Colonic mucosa (tissue), 4 donors: ENCODE measurements around the gene GATB. TPM values are rescaled to one million over a fixed set of nuclear protein-coding genes. Genes with fewer than 3 reads are reported as not detected.

Source experiments
- DNase-seq: peaks from one replicate; pipeline ENCODE4 v3.0.0-alpha.2; 2020
- H3K27ac ChIP-seq: fragments of 200-600 bp; one replicate; pipeline ENCODE4 v1.8.0; 2021
- H3K27me3 ChIP-seq: fragments of 200-600 bp; one replicate; pipeline ENCODE4 v1.8.0; 2021
- H3K36me3 ChIP-seq: fragments of 200-600 bp; one replicate; pipeline ENCODE4 v1.8.0; 2021
- H3K4me1 ChIP-seq: fragments of 200-600 bp; one replicate; pipeline ENCODE4 v1.8.0; 2021; ENCODE audit warnings: mild to moderate bottlenecking
- H3K4me3 ChIP-seq: fragments of 200-600 bp; one replicate; pipeline ENCODE4 v1.8.0; 2021
- H3K9ac ChIP-seq, 2 donors: one replicate each; pipeline ENCODE4 v1.7.0; 2013; ENCODE audit warnings: control low read depth in 2 of 2, low read depth in 2 of 2, low read length in 2 of 2
- H3K9me3 ChIP-seq: fragments of 200-600 bp; one replicate; pipeline ENCODE4 v1.8.0; 2021
- intact Hi-C: fragments of 100-400 bp; cut with DNase I; formaldehyde crosslinking; loops from one replicate; pipeline ENCODE4 v1.14.1; 2022
- total RNA-seq, 2 donors: library from RNA; stranded (reverse); fragmentation: NEBNext Ultra II Directional in 1 of 2; extraction: Animal tissue kit (Norgen Biotek cat#: 25700) in 1 of 2; gene quantifications; one replicate each; pipeline ENCODE4 v1.2.1, GENCODE V29; 2021
- TF ChIP-seq, protein P1 (sequence below): fragments of 200-600 bp; IDR thresholded peaks from one replicate; pipeline ENCODE4 v1.8.0; 2022; ENCODE audit warnings: antibody characterized with exemption, mild to moderate bottlenecking
- donor health status: healthy.
- donor health status: DM: no; HTN: no; CAD: no.
- donor health status: DM: no; HTN: no; CAD: no.

Gene GATB
- total RNA-seq, 2 donors from 2014 or later, result 20.9 to 22.9 TPM

DNA sequence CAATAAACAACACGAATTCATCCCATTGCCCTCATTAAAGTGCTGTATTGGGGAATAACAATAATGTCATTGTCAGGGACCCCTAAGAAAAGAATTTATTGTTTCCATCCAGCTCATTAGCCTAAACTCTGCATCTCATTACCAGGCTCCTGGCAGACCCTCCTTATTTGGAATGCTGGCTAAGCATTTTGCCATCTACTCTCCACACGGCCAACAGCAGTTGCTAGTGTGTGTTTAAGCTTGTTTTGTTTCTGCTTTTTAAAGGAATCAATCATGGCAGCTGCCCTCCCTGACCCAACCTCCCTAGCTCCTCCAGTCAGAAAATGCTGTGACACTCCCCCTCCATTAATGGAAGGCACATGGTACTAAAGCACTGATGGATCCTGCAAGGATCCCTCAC, 43.5 kb downstream of the GATB start:
- Histone ChIP-seq H3K4me3 (no peak overlapping the region), H3K9me3 (no peaks in the 10 kb centered on the region), H3K4me1 (no peaks in the 10 kb centered on the region), H3K36me3 (no peaks in the 10 kb centered on the region), H3K9ac (no peak overlapping the region), H3K27me3 (no peaks in the 10 kb centered on the region), H3K27ac (no peak overlapping the region)
- DNase-seq, result no peak
- intact Hi-C loops, result no loop called here
- TF ChIP-seq, protein P1, sequence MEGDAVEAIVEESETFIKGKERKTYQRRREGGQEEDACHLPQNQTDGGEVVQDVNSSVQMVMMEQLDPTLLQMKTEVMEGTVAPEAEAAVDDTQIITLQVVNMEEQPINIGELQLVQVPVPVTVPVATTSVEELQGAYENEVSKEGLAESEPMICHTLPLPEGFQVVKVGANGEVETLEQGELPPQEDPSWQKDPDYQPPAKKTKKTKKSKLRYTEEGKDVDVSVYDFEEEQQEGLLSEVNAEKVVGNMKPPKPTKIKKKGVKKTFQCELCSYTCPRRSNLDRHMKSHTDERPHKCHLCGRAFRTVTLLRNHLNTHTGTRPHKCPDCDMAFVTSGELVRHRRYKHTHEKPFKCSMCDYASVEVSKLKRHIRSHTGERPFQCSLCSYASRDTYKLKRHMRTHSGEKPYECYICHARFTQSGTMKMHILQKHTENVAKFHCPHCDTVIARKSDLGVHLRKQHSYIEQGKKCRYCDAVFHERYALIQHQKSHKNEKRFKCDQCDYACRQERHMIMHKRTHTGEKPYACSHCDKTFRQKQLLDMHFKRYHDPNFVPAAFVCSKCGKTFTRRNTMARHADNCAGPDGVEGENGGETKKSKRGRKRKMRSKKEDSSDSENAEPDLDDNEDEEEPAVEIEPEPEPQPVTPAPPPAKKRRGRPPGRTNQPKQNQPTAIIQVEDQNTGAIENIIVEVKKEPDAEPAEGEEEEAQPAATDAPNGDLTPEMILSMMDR, result no peak

DNA sequence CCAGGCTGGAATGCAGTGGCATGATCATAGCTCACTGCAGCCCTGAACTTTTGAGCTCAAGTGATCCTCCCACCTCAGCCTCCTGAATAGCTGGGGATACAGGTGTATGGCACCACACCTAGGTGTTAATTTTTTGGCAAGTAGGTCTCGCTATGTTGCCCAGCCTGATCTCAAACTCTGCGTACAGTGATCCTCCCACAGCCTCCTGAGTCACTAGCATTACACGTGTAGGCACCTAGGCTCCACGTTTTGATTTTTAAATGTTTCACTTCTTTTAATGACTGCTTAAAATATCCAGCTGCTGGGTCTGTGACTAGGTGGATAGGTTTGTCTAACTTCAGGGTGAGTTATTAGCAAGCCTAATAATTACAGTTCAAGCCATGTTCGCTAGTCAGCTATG, 44.5 kb downstream of the GATB start:
- Histone ChIP-seq H3K27me3 (no peaks in the 10 kb centered on the region), H3K4me3 (no peak overlapping the region), H3K36me3 (no peaks in the 10 kb centered on the region), H3K9ac (no peak overlapping the region), H3K27ac (no peak overlapping the region), H3K4me1 (no peaks in the 10 kb centered on the region), H3K9me3 (no peaks in the 10 kb centered on the region)
- intact Hi-C loops, result no loop called here
- DNase-seq, result no peak
- TF ChIP-seq, protein P1, result no peak

DNA sequence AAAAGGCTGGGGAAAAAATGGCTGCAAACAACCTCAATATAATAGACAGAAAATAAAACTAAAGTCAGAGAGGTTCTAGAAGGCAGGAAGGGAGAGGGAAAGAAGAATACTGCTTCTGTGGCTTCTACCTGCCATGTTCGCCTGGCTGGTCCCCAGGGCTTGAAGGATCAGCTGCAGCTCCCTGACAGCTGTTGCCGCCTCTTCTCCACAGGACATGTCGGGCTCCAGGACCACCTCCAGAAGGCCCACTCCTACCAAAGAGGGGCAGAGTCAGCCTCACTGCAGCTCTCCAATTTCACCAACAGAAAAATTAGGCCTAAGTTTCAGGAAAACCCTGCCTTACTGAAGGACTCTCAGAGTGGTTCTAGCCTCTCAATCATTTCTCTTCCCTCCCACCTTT, 44.9 kb downstream of the GATB start:
- Histone ChIP-seq H3K4me3 (no peak overlapping the region), H3K27ac (no peak overlapping the region), H3K27me3 (no peaks in the 10 kb centered on the region), H3K9me3 (no peaks in the 10 kb centered on the region), H3K9ac (no peak overlapping the region), H3K4me1 (no peaks in the 10 kb centered on the region), H3K36me3 (no peaks in the 10 kb centered on the region)
- no peak for DNase-seq
- intact Hi-C loops, result no loop called here
- TF ChIP-seq, protein P1, result no peak

DNA sequence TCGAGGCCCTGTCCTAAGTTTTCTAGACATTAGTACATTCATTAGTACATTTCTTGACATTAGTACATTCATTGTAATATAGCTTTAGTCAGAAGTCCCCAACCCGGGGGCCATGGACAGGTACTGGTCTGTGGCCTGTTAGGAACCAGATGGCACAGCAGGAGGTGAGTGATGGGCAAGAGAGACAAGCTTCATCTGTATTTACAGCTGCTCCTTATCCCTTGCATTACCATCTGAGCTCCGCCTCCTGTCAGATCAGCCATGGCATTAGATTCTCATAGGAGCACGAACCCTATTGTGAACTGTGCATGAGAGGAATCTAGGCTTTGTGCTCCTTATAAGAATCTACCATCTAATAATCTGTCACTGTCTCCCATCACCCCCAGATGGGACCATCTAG, 48.0 kb downstream of the GATB start:
- TF ChIP-seq, protein P1, result no peak
- H3K27ac ChIP-seq, result no peak overlapping the region
- no peaks in the 10 kb centered on the region for H3K9me3 ChIP-seq
- H3K4me1 ChIP-seq, result no peaks in the 10 kb centered on the region
- H3K9ac ChIP-seq, result no peak overlapping the region
- DNase-seq, result no peak
- intact Hi-C loops, result no loop called here
- no peaks in the 10 kb centered on the region for H3K36me3 ChIP-seq
- no peak overlapping the region for H3K4me3 ChIP-seq
- H3K27me3 ChIP-seq, result no peaks in the 10 kb centered on the region

DNA sequence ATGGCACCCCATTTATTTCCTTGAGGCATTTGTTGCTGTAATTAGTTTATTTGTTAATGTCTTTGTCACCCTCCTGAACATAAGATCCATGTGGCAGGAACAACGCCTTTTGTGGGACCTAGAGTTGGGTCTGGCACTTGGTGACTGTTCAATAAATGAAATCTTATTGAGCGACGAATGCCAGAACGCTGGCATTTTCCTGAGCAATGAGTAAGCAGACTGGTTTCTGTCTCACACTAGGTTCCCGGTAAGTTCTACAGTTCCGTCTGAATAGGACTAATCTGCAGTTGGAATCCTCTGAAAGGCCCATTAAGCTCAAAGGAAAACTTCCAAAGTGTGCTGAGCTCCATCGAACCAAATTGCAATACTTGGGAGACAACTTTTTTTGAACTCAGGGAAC, 49.2 kb downstream of the GATB start:
- intact Hi-C loops, result no loop called here
- Histone ChIP-seq H3K4me1 (no peaks in the 10 kb centered on the region), H3K9ac (no peak overlapping the region)

More for the DNA sequence above, 49.2 kb downstream of the GATB start:
- Histone ChIP-seq H3K27me3 (no peaks in the 10 kb centered on the region), H3K4me3 (no peak overlapping the region), H3K9me3 (no peaks in the 10 kb centered on the region), H3K27ac (no peak overlapping the region), H3K36me3 (no peaks in the 10 kb centered on the region)
- DNase-seq, result no peak
- TF ChIP-seq, protein P1, result no peak
